Measurements from ENCODE around the gene TOPORS. TPM values are rescaled to one million over a fixed set of nuclear protein-coding genes. Genes with fewer than 3 reads are reported as not detected.
A peak's percentile ranks its signal among the peaks of the same experiment; 100 is the strongest.

Gene TOPORS
- total RNA-seq, 4 donors from 2014 or later = 18.1 to 21.5 (median 18.3) TPM

- H3K4me3 ChIP-seq (ENCODE audit: low read depth, poor library complexity, severe bottlenecking) = no peak overlapping the region
- no peak for DNase-seq (ENCODE audit: low spot score in 2 of 2)
- TF ChIP-seq CTCF (IDR thresholded peaks at IDR 0.05) = no peak
- intact Hi-C loops (cut with DNase I; ENCODE audit: low total_unique reads) = no loop called here
- 67 to 76% methylated on average over 3 of the region's 3 CpGs for WGBS, 2 donors
Observed at GRCh38 chr9:32558408-32558934, 6.1 kb upstream of the TOPORS start.

- intact Hi-C loops (cut with DNase I; ENCODE audit: low total_unique reads) = no loop called here
- DNase-seq (ENCODE audit: low spot score in 2 of 2) = no peak
- no peak overlapping the region for H3K4me3 ChIP-seq (ENCODE audit: low read depth, poor library complexity, severe bottlenecking)
- TF ChIP-seq CTCF (IDR thresholded peaks at IDR 0.05) (no peak), POLR2A (IDR thresholded peaks at IDR 0.05) (no peak)
Observed at GRCh38 chr9:32554591-32554990, 2.2 kb upstream of the TOPORS start.

GRCh38 chr9:32554107-32554506, 1.7 kb upstream of the TOPORS start:
- 87 to 94% methylated on average over 2 of the region's 2 CpGs for WGBS, 2 donors
- intact Hi-C loops (cut with DNase I; ENCODE audit: low total_unique reads) = no loop called here
- no peak for DNase-seq (ENCODE audit: low spot score in 2 of 2)
- TF ChIP-seq POLR2A (IDR thresholded peaks at IDR 0.05) (no peak), CTCF (IDR thresholded peaks at IDR 0.05) (no peak)
- no peak overlapping the region for H3K4me3 ChIP-seq (ENCODE audit: low read depth, poor library complexity, severe bottlenecking)

- 0 to 1% methylated on average over 36 of the region's 36 CpGs for WGBS, 2 donors
- intact Hi-C loops (cut with DNase I; ENCODE audit: low total_unique reads) = no loop called here
- TF ChIP-seq CTCF (IDR thresholded peaks at IDR 0.05) = no peak
- no peak for TF ChIP-seq POLR2A (IDR thresholded peaks at IDR 0.05)
- peak overlapping the region; percentile 66 for H3K4me3 ChIP-seq (ENCODE audit: low read depth, poor library complexity, severe bottlenecking)
- peak; percentile 27 to 86 for DNase-seq (ENCODE audit: low spot score in 2 of 2)
Observed at GRCh38 chr9:32551276-32552051, 922 bp downstream of the TOPORS start.

- peak; percentile 89 to 98 for DNase-seq (ENCODE audit: low spot score in 2 of 2)
- TF ChIP-seq CTCF (IDR thresholded peaks at IDR 0.05) = no peak
- no peak for TF ChIP-seq POLR2A (IDR thresholded peaks at IDR 0.05)
- intact Hi-C loops (cut with DNase I; ENCODE audit: low total_unique reads) = no loop called here
- WGBS, 2 donors = 0 to 1% methylated on average over 20 to 75 of the region's 75 CpGs
- peak overlapping the region; percentile 66 for H3K4me3 ChIP-seq (ENCODE audit: low read depth, poor library complexity, severe bottlenecking)
Observed at GRCh38 chr9:32550562-32551275, 1.7 kb downstream of the TOPORS start.
